GM19351 (cell line): ENCODE results near the gene MCM10.

Experiments used
- ATAC-seq: cut with Tn5 transposase; IDR thresholded peaks from one replicate; pipeline ENCODE4 v1.9.1; 2021; ENCODE audit warnings: mild to moderate bottlenecking, moderate library complexity; ENCODE audit not compliant: unreplicated experiment

The MCM10 gene

GRCh38 chr10:13256627-13257026 is 95.3 kb downstream of the MCM10 start:
- no peak for ATAC-seq

DNA sequence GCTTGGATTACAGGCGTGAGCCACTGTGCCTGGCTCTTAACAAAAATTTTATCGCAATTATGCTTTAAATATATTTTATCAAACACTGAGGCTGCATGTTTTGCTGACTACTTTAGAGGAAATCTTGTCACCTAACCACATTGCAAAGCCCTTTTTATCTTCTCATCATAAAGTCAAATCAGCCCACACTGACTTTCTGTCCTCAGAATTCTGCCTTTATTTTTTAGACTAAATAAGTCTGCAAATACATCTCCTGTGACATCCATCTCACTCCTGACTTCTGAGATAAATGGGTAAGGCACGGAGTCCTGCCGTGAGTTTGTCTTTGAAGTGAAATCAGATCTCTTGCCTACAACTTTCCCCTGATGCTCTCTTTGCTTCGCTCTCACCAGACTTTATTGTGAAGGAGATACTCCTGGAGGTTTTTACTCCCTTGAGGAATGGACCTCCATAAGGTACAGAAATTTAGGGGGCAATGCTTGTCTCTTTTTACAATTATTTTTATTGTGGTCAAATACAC is 96.3 kb downstream of the MCM10 start:
- ATAC-seq, result no peak
